ENCODE measurements around the gene TWF1. TPM values are rescaled to one million over a fixed set of nuclear protein-coding genes. Genes with fewer than 3 reads are reported as not detected.
"Not testable (repeated sequence)": the region's sequence is repeated elsewhere in the genome, so short reads cannot be mapped to it uniquely, and the experiment has no call there.

The TWF1 gene
- total and polyA plus RNA-seq, 8 donors, result 26.3 to 51.3 (median 34.8) TPM

- H3K36me3 ChIP-seq, result no peaks in the 10 kb centered on the region
- TF ChIP-seq CTCF (IDR thresholded peaks at IDR 0.05), result no peak
- H3K4me1 ChIP-seq, result peaks cover 28 to 32% (median 30%) of the 10 kb centered on the region in 3 donors
- H3K27ac ChIP-seq, result peak overlapping the region in 2 of 4 donors; percentile 88 to 94
- ATAC-seq, result peak; percentile 15 to 43 (median 35)
- 0% methylated on average over 17 to 18 of the region's 18 CpGs for WGBS, 2 donors
- intact Hi-C loops (cut with DNase I), result no loop called here
- no peak for FAIRE-seq
- H3K4me3 ChIP-seq, result peak overlapping the region; percentile 27 to 65 (median 48)
- no peaks in the 10 kb centered on the region for H3K9me3 ChIP-seq
- DNase-seq, result peak in 2 of 6 donors; percentile 39 to 56
- H3K27me3 ChIP-seq, result no peaks in the 10 kb centered on the region
These were observed 47.8 kb downstream of the TWF1 start for GRCh38 chr12:43758247-43758727.

- no peak for DNase-seq
- intact Hi-C loops (cut with DNase I), result no loop called here
- no peaks in the 10 kb centered on the region for H3K36me3 ChIP-seq
- no peak for ATAC-seq
- FAIRE-seq, result no peak
- 84 to 87% methylated on average over 3 of the region's 3 CpGs for WGBS, 2 donors
- H3K9me3 ChIP-seq, result no peaks in the 10 kb centered on the region
- peaks cover 12 to 25% (median 15%) of the 10 kb centered on the region in 3 donors for H3K4me1 ChIP-seq
- TF ChIP-seq CTCF (IDR thresholded peaks at IDR 0.05), result no peak
- H3K27me3 ChIP-seq, result no peaks in the 10 kb centered on the region
- H3K4me3 ChIP-seq, result no peak overlapping the region
- no peak overlapping the region for H3K27ac ChIP-seq
These were observed 52.1 kb downstream of the TWF1 start for GRCh38 chr12:43754015-43754414.

DNA sequence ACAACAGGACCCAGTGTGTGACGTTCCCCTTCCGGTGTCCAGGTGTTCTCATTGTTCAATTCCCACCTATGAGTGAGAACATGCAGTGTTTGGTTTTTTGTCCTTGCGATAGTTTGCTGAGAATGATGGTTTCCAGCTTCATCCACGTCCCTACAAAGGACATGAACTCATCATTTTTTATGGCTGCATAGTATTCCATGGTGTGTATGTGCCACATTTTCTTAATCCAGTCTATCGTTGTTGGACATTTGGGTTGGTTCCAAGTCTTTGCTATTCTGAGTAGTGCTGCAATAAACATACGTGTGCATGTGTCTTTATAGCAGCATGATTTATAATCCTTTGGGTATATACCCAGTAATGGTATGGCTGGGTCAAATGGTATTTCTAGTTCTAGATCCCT lies 54.8 kb downstream of the TWF1 start:
- WGBS, 2 donors, result 96% methylated on average over 5 of the region's 6 CpGs
- H3K4me1 ChIP-seq, result peaks cover 7 to 18% (median 10%) of the 10 kb centered on the region in 3 donors
- DNase-seq; H3K9me3 ChIP-seq; FAIRE-seq; H3K4me3 ChIP-seq; ATAC-seq; H3K27ac ChIP-seq; intact Hi-C loops (cut with DNase I); H3K27me3 ChIP-seq; H3K36me3 ChIP-seq: not testable (repeated sequence)

GRCh38 chr12:43750814-43751213 lies 55.3 kb downstream of the TWF1 start:
- no peak overlapping the region for H3K27ac ChIP-seq
- H3K4me1 ChIP-seq, result peaks cover 7 to 18% (median 10%) of the 10 kb centered on the region in 3 donors
- no peaks in the 10 kb centered on the region for H3K27me3 ChIP-seq
- H3K36me3 ChIP-seq, result no peaks in the 10 kb centered on the region
- DNase-seq (no peak), FAIRE-seq (no peak), ATAC-seq (no peak)
- no peak overlapping the region for H3K4me3 ChIP-seq
- H3K9me3 ChIP-seq, result no peaks in the 10 kb centered on the region
- WGBS, 2 donors, result 92 to 97% methylated on average over 3 of the region's 3 CpGs
- TF ChIP-seq CTCF (IDR thresholded peaks at IDR 0.05), result no peak
- intact Hi-C loops (cut with DNase I), result no loop called here

DNA sequence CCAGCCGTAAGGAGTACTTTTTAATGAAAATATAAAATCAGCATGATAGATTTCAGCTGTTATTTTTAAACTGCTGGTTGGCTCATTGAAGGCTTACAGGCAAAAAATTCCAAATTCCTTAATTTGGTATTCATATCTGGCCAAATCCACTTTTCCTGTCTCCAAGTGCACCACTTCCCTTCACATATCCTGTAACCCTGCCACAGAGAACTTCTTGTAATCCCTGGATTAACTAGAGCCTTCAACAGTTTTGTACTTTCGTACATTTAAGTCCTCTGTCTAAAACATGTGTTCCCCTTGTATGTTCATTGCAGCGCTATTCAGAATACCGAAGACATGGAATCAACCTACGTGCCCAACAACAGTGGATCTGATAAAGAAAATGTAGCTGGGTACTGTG lies 57.1 kb downstream of the TWF1 start:
- peaks cover 7 to 10% (median 10%) of the 10 kb centered on the region in 3 donors for H3K4me1 ChIP-seq
- TF ChIP-seq CTCF (IDR thresholded peaks at IDR 0.05), result no peak
- H3K9me3 ChIP-seq, result no peaks in the 10 kb centered on the region
- DNase-seq (no peak), FAIRE-seq (no peak), ATAC-seq (no peak)
- no peak overlapping the region for H3K4me3 ChIP-seq
- 93 to 97% methylated on average over 5 of the region's 5 CpGs for WGBS, 2 donors
- no peak overlapping the region for H3K27ac ChIP-seq
- peaks cover 0 to 6% (median 0%) of the 10 kb centered on the region in 3 donors for H3K36me3 ChIP-seq
- intact Hi-C loops (cut with DNase I), result no loop called here
- no peaks in the 10 kb centered on the region for H3K27me3 ChIP-seq

All from pancreas (tissue), 10 donors.